ENCODE data around the gene RELB. TPM values are rescaled to one million over a fixed set of nuclear protein-coding genes. Genes with fewer than 3 reads are reported as not detected.

The RELB gene
- total RNA-seq, 2 donors from 2014 or later, result 9.5 to 14.5 TPM

GRCh38 chr19:44986389-44986788 lies 14.9 kb upstream of the RELB start:
- Mint-ChIP-seq H3K4me3 (no peak overlapping the region), H3K9me3 (no peaks in the 10 kb centered on the region), H3K27ac (no peak overlapping the region), H3K36me3 (ENCODE audit: low read depth) (peaks cover 46% of the 10 kb centered on the region), H3K4me1 (no peaks in the 10 kb centered on the region), H3K27me3 (ENCODE audit: insufficient read depth) (no peaks in the 10 kb centered on the region)
- peaks cover 36% of the 10 kb centered on the region for H3K36me3 ChIP-seq (ENCODE audit: control insufficient read depth, insufficient read depth, low read length)
- H3K27ac ChIP-seq (ENCODE audit: low read depth, low read length), result no peak overlapping the region
- WGBS, 2 experiments (ENCODE audit: insufficient coverage in 1 of 2, insufficient read length in 1 of 2), result 90% methylated on average over 1 to 7 of the region's 7 CpGs
- no peaks in the 10 kb centered on the region for H3K27me3 ChIP-seq (ENCODE audit: control insufficient read depth, insufficient read depth, low read length, poor library complexity, severe bottlenecking)
- no peaks in the 10 kb centered on the region for H3K9me3 ChIP-seq (ENCODE audit: control insufficient read depth, low read length)
- no peaks in the 10 kb centered on the region for H3K4me1 ChIP-seq (ENCODE audit: control insufficient read depth, insufficient read depth, low read length)
- no peak overlapping the region for H3K4me3 ChIP-seq (ENCODE audit: low read length)
- DNase-seq, result no peak
- H3K9ac ChIP-seq (ENCODE audit: extremely low read depth, low read length, poor library complexity, severe bottlenecking), result no peak overlapping the region
- TF ChIP-seq CTCF (conservative IDR thresholded peaks at IDR 0.05), result no peak

GRCh38 chr19:44987148-44987675 lies 14.1 kb upstream of the RELB start:
- Mint-ChIP-seq H3K4me3 (no peak overlapping the region), H3K4me1 (no peaks in the 10 kb centered on the region), H3K9me3 (no peaks in the 10 kb centered on the region), H3K27ac (no peak overlapping the region), H3K27me3 (ENCODE audit: insufficient read depth) (no peaks in the 10 kb centered on the region), H3K36me3 (ENCODE audit: low read depth) (peaks cover 50% of the 10 kb centered on the region)
- Histone ChIP-seq H3K4me3 (ENCODE audit: low read length) (no peak overlapping the region), H3K27ac (ENCODE audit: low read depth, low read length) (no peak overlapping the region), H3K27me3 (ENCODE audit: control insufficient read depth, insufficient read depth, low read length, poor library complexity, severe bottlenecking) (no peaks in the 10 kb centered on the region), H3K4me1 (ENCODE audit: control insufficient read depth, insufficient read depth, low read length) (no peaks in the 10 kb centered on the region), H3K9me3 (ENCODE audit: control insufficient read depth, low read length) (no peaks in the 10 kb centered on the region), H3K9ac (ENCODE audit: extremely low read depth, low read length, poor library complexity, severe bottlenecking) (no peak overlapping the region), H3K36me3 (ENCODE audit: control insufficient read depth, insufficient read depth, low read length) (peaks cover 39% of the 10 kb centered on the region)
- no peak for TF ChIP-seq CTCF (conservative IDR thresholded peaks at IDR 0.05)
- WGBS, 2 experiments (ENCODE audit: insufficient coverage in 1 of 2, insufficient read length in 1 of 2), result 97 to 100% methylated on average over 1 to 20 of the region's 20 CpGs
- DNase-seq, result no peak

- no peak for DNase-seq
- Histone ChIP-seq H3K27me3 (ENCODE audit: control insufficient read depth, insufficient read depth, low read length, poor library complexity, severe bottlenecking) (no peaks in the 10 kb centered on the region), H3K9ac (ENCODE audit: extremely low read depth, low read length, poor library complexity, severe bottlenecking) (no peak overlapping the region), H3K9me3 (ENCODE audit: control insufficient read depth, low read length) (no peaks in the 10 kb centered on the region), H3K27ac (ENCODE audit: low read depth, low read length) (no peak overlapping the region), H3K4me1 (ENCODE audit: control insufficient read depth, insufficient read depth, low read length) (no peaks in the 10 kb centered on the region), H3K36me3 (ENCODE audit: control insufficient read depth, insufficient read depth, low read length) (peaks cover 39% of the 10 kb centered on the region), H3K4me3 (ENCODE audit: low read length) (no peak overlapping the region)
- TF ChIP-seq CTCF (conservative IDR thresholded peaks at IDR 0.05), result no peak
- H3K27me3 Mint-ChIP-seq (ENCODE audit: insufficient read depth), result no peaks in the 10 kb centered on the region
- no peak overlapping the region for H3K4me3 Mint-ChIP-seq
- no peaks in the 10 kb centered on the region for H3K4me1 Mint-ChIP-seq
- peaks cover 52% of the 10 kb centered on the region for H3K36me3 Mint-ChIP-seq (ENCODE audit: low read depth)
- H3K9me3 Mint-ChIP-seq, result no peaks in the 10 kb centered on the region
- H3K27ac Mint-ChIP-seq, result no peak overlapping the region
- 98% methylated on average over 8 to 9 of the region's 9 CpGs for WGBS, 2 experiments (ENCODE audit: insufficient coverage in 1 of 2, insufficient read length in 1 of 2)
These were observed 13.0 kb upstream of the RELB start for GRCh38 chr19:44988273-44988672.
